Omental fat pad (tissue), 4 donors: ENCODE results near the gene HBZ. TPM values are rescaled to one million over a fixed set of nuclear protein-coding genes. Genes with fewer than 3 reads are reported as not detected.
A peak's percentile ranks its signal among the peaks of the same experiment; 100 is the strongest.
"Not testable (repeated sequence)": the region's sequence is repeated elsewhere in the genome, so short reads cannot be mapped to it uniquely, and the experiment has no call there.

Experiments
- ATAC-seq: fragments of 150-250 bp; one replicate; pipeline ENCODE4 v1.9.1; 2016; ENCODE audit warnings: mild to moderate bottlenecking, moderate library complexity; ENCODE audit not compliant: low FRiP score
- DNase-seq: peaks from one replicate; pipeline ENCODE4 v3.0.0-alpha.2; 2019; ENCODE audit warnings: low spot score
- CTCF ChIP-seq, 3 donors: fragments of 450-650 bp; IDR thresholded peaks; one replicate each; pipeline ENCODE4 v1.5.1; 2016 to 2017; ENCODE audit warnings: antibody characterized with exemption in 3 of 3, mild to moderate bottlenecking in 3 of 3, moderate library complexity in 2 of 3
- total RNA-seq, 4 donors: library from RNA; depleted of rRNA; stranded (reverse); fragments of >200 nt; gene quantifications; one replicate each; pipeline ENCODE4 v1.1.0, GENCODE V29; 2016

The HBZ gene
- total RNA-seq, 4 donors from 2014 or later = not detected

- ATAC-seq = no peak
- DNase-seq = no peak
- TF ChIP-seq CTCF (IDR thresholded peaks at IDR 0.05) = no peak
These were observed 5.8 kb upstream of the HBZ start for GRCh38 chr16:146646-147045.

- ATAC-seq = no peak
- DNase-seq = no peak
- TF ChIP-seq CTCF (IDR thresholded peaks at IDR 0.05) = no peak
These were observed 3.3 kb upstream of the HBZ start for GRCh38 chr16:149024-149660.

GRCh38 chr16:153129-153521 is 681 bp downstream of the HBZ start:
- not testable (repeated sequence) for ATAC-seq, DNase-seq

- not testable (repeated sequence) for ATAC-seq, DNase-seq
These were observed 1.2 kb downstream of the HBZ start for GRCh38 chr16:153550-154216.

GRCh38 chr16:154217-155030 is 2.0 kb downstream of the HBZ start:
- no peak for TF ChIP-seq CTCF (IDR thresholded peaks at IDR 0.05)
- peak; percentile 78 for ATAC-seq
- DNase-seq = no peak

- no peak for DNase-seq
- no peak for ATAC-seq
- no peak for TF ChIP-seq CTCF (IDR thresholded peaks at IDR 0.05)
These were observed 2.6 kb downstream of the HBZ start for GRCh38 chr16:155031-155398.

GRCh38 chr16:159136-159849 is 6.8 kb downstream of the HBZ start:
- ATAC-seq (no peak), DNase-seq (no peak)
- TF ChIP-seq CTCF (IDR thresholded peaks at IDR 0.05) = no peak

- ATAC-seq, DNase-seq: not testable (repeated sequence)
These were observed 7.8 kb downstream of the HBZ start for GRCh38 chr16:160242-160641.
